ENCODE measurements around the gene NOCT.

DNA sequence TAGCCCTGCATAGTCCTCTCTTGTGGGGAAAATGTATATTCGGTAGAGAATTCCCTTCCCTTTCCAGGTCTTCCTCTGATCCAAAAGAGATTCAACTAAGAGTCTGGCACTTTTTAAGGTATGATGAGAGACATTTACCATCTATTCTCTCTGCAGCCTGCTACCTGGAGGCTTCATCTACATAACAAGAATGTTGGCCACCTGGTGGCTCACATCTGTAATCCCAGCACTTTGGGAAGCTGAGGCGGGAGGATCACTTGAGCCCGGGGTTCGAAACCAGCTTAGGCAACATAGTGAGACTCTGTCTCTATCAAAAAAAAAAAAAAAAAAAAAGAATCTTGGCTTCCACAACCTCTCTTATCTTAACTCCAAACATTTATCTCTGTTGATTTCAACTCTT lies 40.4 kb upstream of the NOCT start:
- no peak for TF ChIP-seq EP300 (IDR thresholded peaks at IDR 0.05)
- TF ChIP-seq, protein P1, sequence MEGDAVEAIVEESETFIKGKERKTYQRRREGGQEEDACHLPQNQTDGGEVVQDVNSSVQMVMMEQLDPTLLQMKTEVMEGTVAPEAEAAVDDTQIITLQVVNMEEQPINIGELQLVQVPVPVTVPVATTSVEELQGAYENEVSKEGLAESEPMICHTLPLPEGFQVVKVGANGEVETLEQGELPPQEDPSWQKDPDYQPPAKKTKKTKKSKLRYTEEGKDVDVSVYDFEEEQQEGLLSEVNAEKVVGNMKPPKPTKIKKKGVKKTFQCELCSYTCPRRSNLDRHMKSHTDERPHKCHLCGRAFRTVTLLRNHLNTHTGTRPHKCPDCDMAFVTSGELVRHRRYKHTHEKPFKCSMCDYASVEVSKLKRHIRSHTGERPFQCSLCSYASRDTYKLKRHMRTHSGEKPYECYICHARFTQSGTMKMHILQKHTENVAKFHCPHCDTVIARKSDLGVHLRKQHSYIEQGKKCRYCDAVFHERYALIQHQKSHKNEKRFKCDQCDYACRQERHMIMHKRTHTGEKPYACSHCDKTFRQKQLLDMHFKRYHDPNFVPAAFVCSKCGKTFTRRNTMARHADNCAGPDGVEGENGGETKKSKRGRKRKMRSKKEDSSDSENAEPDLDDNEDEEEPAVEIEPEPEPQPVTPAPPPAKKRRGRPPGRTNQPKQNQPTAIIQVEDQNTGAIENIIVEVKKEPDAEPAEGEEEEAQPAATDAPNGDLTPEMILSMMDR (IDR thresholded peaks at IDR 0.05), result no peak
- no peak for TF ChIP-seq POLR2AphosphoS5 (IDR thresholded peaks at IDR 0.05)
- no peak for TF ChIP-seq POLR2A (IDR thresholded peaks at IDR 0.05)
